H1 (cell line): Measurements from ENCODE around the gene RPTOR. TPM values are rescaled to one million over a fixed set of nuclear protein-coding genes. Genes with fewer than 3 reads are reported as not detected.

Experiments used
- BACH1 ChIP-seq: IDR thresholded peaks from 2 replicates; pipeline ENCODE4 v1.6.1; 2012; ENCODE audit warnings: low read length, improper control_type of control experiment
- CBX8 ChIP-seq: fragments of 300-800, 300-1000 bp; sonication (generic); IDR thresholded peaks from 2 replicates; pipeline ENCODE4 v1.7.1; 2016; ENCODE audit warnings: low read depth, low read length, borderline replicate concordance
- EGR1 ChIP-seq: IDR thresholded peaks from 2 replicates; pipeline ENCODE4 v1.6.1; 2011; ENCODE audit warnings: low read depth, low read length, borderline replicate concordance
- FOSL1 ChIP-seq: IDR thresholded peaks from 2 replicates; pipeline ENCODE4 v1.6.1; 2011; ENCODE audit warnings: mild to moderate bottlenecking, low read depth, low read length, moderate library complexity; ENCODE audit not compliant: insufficient read depth
- GABPA ChIP-seq: IDR thresholded peaks from 2 replicates; pipeline ENCODE4 v1.6.1; 2011; ENCODE audit warnings: mild to moderate bottlenecking, low read length, moderate library complexity, borderline replicate concordance; ENCODE audit not compliant: insufficient read depth
- HDAC6 ChIP-seq: IDR thresholded peaks from one replicate; pipeline ENCODE4 v1.7.1; 2012; ENCODE audit warnings: low read depth, mild to moderate bottlenecking, inconsistent platforms, low read length, moderate library complexity
- JUND ChIP-seq: IDR thresholded peaks from 2 replicates; pipeline ENCODE4 v1.6.1; 2011; ENCODE audit warnings: mild to moderate bottlenecking, improper control_type of control experiment, low read length
- KDM1A ChIP-seq: fragments of 200-600, 300-600 bp; sonication (generic); IDR thresholded peaks from 2 replicates; pipeline ENCODE4 v1.7.1; 2016; ENCODE audit warnings: mild to moderate bottlenecking, low read length, borderline replicate concordance
- POLR2A ChIP-seq, 2 experiments: IDR thresholded peaks; 1 replicate in 1 of 2; 2 replicates in 1 of 2; pipeline ENCODE4 v1.6.1; 2011; ENCODE audit warnings: low read depth in 2 of 2, low read length in 2 of 2, mild to moderate bottlenecking in 2 of 2; ENCODE audit errors: control extremely low read depth in 1 of 2
- RAD21 ChIP-seq, 2 experiments: IDR thresholded peaks in 1 of 2; conservative IDR thresholded peaks in 1 of 2; 2 replicates each; pipeline ENCODE4 v1.6.1; 2011; ENCODE audit warnings: low read depth in 2 of 2, low read length in 2 of 2, improper control_type of control experiment in 1 of 2, inconsistent platforms in 1 of 2, mild to moderate bottlenecking in 1 of 2, moderate library complexity in 1 of 2
- RNF2 ChIP-seq: fragments of 200-900, 300-1000 bp; sonication (generic); IDR thresholded peaks from 2 replicates; pipeline ENCODE4 v1.7.1; 2016; ENCODE audit warnings: borderline replicate concordance, low read depth, mild to moderate bottlenecking, antibody characterized with exemption, low read length; ENCODE audit not compliant: poor library complexity, severe bottlenecking; ENCODE audit errors: missing control alignments
- SAP30 ChIP-seq: fragments of 300-600 bp; sonication (generic); IDR thresholded peaks from 2 replicates; pipeline ENCODE4 v1.7.1; 2012; ENCODE audit warnings: low read length, moderate library complexity, mild to moderate bottlenecking, inconsistent platforms; ENCODE audit not compliant: insufficient read depth, insufficient replicate concordance
- SP1 ChIP-seq: IDR thresholded peaks from 2 replicates; pipeline ENCODE4 v1.6.1; 2011; ENCODE audit warnings: low read depth, low read length
- SP2 ChIP-seq: IDR thresholded peaks from 2 replicates; pipeline ENCODE4 v1.6.1; 2012; ENCODE audit warnings: mild to moderate bottlenecking, low read length, inconsistent platforms
- TEAD4 ChIP-seq: IDR thresholded peaks from 2 replicates; pipeline ENCODE4 v1.6.1; 2012; ENCODE audit warnings: low read depth, low read length, inconsistent platforms, mixed read lengths
- ZNF274 ChIP-seq: IDR thresholded peaks from 2 replicates; pipeline ENCODE4 v1.7.0; 2012; ENCODE audit warnings: low read length, borderline replicate concordance; ENCODE audit errors: extremely low read depth
- polyA plus RNA-seq, 7 experiments: library from polyadenylated mRNA; depleted of rRNA in 3 of 7; stranded (reverse) in 5 of 7; unstranded in 2 of 7; fragments of >200 nt in 5 of 7; fragments of 200-250 nt in 2 of 7; gene quantifications; 1 replicate in 5 of 7; 2 replicates in 1 of 7; 4 replicates in 1 of 7; pipeline versions ENCODE4 v1.2.1 to v1.2.3, GENCODE V29; 2011 to 2013; ENCODE audit warnings: missing spikeins in 2 of 7, mixed read lengths in 2 of 7
- total RNA-seq: library from RNA; stranded (reverse); fragmentation: NEBNext Ultra II Directional; extraction: Animal tissue kit (Norgen Biotek cat#: 25700); gene quantifications from 2 replicates; pipeline ENCODE4 v1.2.1, GENCODE V29; 2021
- TF ChIP-seq, protein P1 (sequence below): IDR thresholded peaks from 2 replicates; pipeline ENCODE4 v1.6.1; 2012; ENCODE audit warnings: inconsistent platforms
- TF ChIP-seq, protein P2 (sequence below): IDR thresholded peaks from 2 replicates; pipeline ENCODE4 v1.6.1; 2011; ENCODE audit warnings: low read depth, mild to moderate bottlenecking, low read length; ENCODE audit not compliant: insufficient read depth

RPTOR gene
- total and polyA plus RNA-seq, 2 of the 8 experiments (the other 6 are each of a cell fraction or from before 2014, with no cell fraction given) = 6.9 to 28.7 TPM

DNA sequence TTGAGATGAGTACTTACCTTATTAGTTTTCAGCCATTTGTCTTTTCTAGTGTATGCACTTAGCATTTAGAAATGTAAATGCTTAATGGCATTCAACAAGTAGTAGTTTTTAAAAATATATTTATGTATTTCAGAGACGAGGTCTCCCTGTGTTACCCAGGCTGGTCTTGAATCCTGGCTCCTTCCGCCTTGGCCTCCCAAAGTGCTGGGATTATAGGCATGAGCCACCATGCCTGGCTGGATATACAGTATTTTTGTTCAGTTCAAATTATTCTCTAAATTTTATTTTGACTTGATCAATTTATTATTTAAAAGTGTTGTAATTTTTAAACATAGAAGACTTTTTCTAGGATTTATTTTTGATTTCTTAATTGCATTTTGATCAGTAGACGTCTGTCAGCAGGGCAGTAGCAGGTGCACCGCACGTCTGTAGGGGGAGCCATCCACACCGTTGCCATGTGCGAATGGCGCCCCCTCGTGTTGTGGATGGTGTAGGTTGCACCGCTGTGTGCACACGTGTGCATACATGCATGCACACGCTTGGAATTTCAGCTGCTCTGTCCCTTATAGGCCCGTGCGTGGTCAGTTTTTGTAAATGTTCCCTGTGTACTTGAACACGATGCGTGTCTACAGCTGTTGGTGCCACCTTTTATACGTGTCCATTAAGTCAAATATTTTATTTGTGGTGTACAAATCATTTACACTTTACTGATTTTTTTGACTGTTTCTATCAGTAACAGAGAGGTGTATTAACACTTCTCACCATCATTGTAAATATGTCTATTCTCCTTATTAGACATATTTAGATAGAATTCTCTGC, 30.6 kb downstream of the RPTOR start (continued):
- TF ChIP-seq, protein P1, sequence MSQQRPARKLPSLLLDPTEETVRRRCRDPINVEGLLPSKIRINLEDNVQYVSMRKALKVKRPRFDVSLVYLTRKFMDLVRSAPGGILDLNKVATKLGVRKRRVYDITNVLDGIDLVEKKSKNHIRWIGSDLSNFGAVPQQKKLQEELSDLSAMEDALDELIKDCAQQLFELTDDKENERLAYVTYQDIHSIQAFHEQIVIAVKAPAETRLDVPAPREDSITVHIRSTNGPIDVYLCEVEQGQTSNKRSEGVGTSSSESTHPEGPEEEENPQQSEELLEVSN = peak; percentile 39; the same call in 1 of the 2 replicates
- TF ChIP-seq HDAC6 = no peak
- peak; percentile 87 for TF ChIP-seq BACH1
- peak; percentile 76 for TF ChIP-seq TEAD4
- TF ChIP-seq GABPA = no peak
- no peak for TF ChIP-seq SP1
- no peak for TF ChIP-seq FOSL1
- TF ChIP-seq SAP30 = no peak
- no peak for TF ChIP-seq RNF2
- peak; percentile 91 for TF ChIP-seq RAD21 (IDR thresholded peaks at IDR 0.05 in 1 of 2, conservative IDR thresholded peaks at IDR 0.05 in 1 of 2; ENCODE audit: low read depth in 2 of 2, low read length in 2 of 2)
- TF ChIP-seq, protein P2, sequence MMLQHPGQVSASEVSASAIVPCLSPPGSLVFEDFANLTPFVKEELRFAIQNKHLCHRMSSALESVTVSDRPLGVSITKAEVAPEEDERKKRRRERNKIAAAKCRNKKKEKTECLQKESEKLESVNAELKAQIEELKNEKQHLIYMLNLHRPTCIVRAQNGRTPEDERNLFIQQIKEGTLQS = peak; percentile 86; the same call in 1 of the 2 replicates
- no peak for TF ChIP-seq SP2
- TF ChIP-seq KDM1A = peak; percentile 100
- no peak for TF ChIP-seq CBX8
- TF ChIP-seq ZNF274 = no peak
- no peak for TF ChIP-seq POLR2A (IDR thresholded peaks at IDR 0.05; ENCODE audit: control extremely low read depth in 1 of 2, low read depth in 2 of 2, low read length in 2 of 2)
- peak; percentile 79; the same call in 1 of the 2 replicates for TF ChIP-seq JUND
- no peak for TF ChIP-seq EGR1
